Subcutaneous adipose tissue (tissue), 4 donors: ENCODE data around the gene KASH5. TPM values are rescaled to one million over a fixed set of nuclear protein-coding genes. Genes with fewer than 3 reads are reported as not detected.

Experiments used
- CTCF ChIP-seq: fragments of 450-650 bp; IDR thresholded peaks from one replicate; pipeline ENCODE4 v1.5.1; 2016; ENCODE audit warnings: low read depth, mild to moderate bottlenecking, control low read depth, antibody characterized with exemption, moderate library complexity
- total RNA-seq, 4 donors: library from RNA; depleted of rRNA; stranded (reverse); fragments of >200 nt; gene quantifications; one replicate each; pipeline ENCODE4 v1.1.0, GENCODE V29; 2016

KASH5 gene
- total RNA-seq, 4 donors from 2014 or later: not detected

- TF ChIP-seq CTCF: no peak
Measured at GRCh38 chr19:49411681-49412326, 23.8 kb downstream of the KASH5 start.

GRCh38 chr19:49413348-49413747 lies 25.3 kb downstream of the KASH5 start:
- TF ChIP-seq CTCF: no peak

- no peak for TF ChIP-seq CTCF
Measured at GRCh38 chr19:49414256-49414655, 26.2 kb downstream of the KASH5 start.

- no peak for TF ChIP-seq CTCF
Measured at GRCh38 chr19:49415102-49415809, 27.2 kb downstream of the KASH5 start.

- TF ChIP-seq CTCF: no peak
Measured at GRCh38 chr19:49415810-49416200, 27.8 kb downstream of the KASH5 start.

- TF ChIP-seq CTCF: no peak
Measured at GRCh38 chr19:49417088-49417487, 29.0 kb downstream of the KASH5 start.

- no peak for TF ChIP-seq CTCF
Measured at GRCh38 chr19:49418511-49418910, 30.5 kb downstream of the KASH5 start.
